ENCODE results near the gene SMCHD1.
"Not testable (repeated sequence)": the region's sequence is repeated elsewhere in the genome, so short reads cannot be mapped to it uniquely, and the experiment has no call there.

Gene SMCHD1

GRCh38 chr18:2823966-2824365, 168.4 kb downstream of the SMCHD1 start:
- no peak for DNase-seq

- no peak for DNase-seq
Observed at GRCh38 chr18:2824865-2825264, 169.3 kb downstream of the SMCHD1 start.

DNA sequence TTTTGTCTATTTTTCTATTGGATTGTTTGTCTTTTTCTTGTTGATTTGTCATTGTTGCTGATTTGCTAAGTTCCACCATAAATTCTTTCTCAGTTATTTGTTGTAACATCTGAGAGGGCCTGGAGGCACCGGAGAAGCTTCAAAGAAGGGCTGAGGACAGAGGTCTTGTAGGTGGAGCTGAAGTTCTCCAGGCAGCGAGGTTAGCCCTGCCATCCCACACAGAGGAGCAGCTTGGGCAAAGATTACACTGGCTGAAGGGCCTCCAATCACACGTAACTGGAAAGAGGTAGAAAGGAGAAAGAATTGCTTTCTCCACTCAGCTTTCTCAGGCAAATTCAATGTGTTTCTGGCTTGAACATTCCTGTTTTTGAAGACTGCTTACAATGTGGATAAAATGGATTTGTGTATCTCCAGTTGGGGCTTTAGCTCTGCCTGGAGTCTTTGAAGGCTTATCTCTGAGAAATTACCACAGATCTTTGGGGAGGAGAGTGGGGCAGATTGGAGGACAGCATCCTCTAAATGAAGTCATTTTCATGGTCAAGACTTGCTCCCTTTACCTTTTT, 170.2 kb downstream of the SMCHD1 start:
- DNase-seq = no peak

DNA sequence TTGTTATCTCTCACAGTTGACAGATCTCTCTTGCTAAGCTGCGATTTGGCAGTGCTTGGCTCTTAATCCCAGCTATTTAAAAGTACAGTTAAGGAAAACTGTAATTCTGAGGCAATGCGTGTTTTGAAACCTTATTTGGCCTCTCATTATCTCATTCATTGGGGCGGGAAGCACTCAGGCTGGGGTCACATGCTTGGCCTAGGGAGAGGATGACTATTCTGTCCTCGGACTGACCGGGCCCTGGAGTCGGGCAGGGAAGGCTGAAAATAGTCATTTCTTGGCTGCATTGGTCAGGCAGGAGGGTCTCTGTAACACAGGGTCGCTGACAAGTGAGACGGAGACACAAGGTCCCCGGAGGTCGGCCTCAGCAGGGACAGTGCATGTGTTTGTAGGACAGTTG, 171.1 kb downstream of the SMCHD1 start:
- no peak for DNase-seq

DNA sequence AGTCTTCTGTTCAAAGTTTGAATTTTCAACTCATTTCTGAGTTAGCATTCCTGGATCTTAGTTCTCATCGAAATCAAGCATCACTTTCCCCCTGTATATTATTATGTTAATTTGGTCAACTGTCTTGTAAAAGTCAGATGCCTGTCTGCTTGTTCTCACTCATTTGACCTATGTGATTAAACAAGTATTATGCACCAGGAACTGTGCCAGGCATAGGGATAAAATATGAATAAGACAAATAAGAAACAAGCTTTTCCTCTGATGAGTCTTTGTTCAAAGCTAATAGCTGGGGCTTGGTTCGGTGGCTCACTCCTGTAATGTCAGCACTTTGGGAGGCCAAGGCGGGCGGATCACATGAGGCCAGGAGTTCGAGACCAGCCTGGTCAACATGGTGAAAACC, 171.5 kb downstream of the SMCHD1 start:
- no peak for DNase-seq

- not testable (repeated sequence) for DNase-seq
Observed at GRCh38 chr18:2836118-2836517, 180.6 kb downstream of the SMCHD1 start.

- DNase-seq = not testable (repeated sequence)
Observed at GRCh38 chr18:2837290-2837689, 181.8 kb downstream of the SMCHD1 start.

DNA sequence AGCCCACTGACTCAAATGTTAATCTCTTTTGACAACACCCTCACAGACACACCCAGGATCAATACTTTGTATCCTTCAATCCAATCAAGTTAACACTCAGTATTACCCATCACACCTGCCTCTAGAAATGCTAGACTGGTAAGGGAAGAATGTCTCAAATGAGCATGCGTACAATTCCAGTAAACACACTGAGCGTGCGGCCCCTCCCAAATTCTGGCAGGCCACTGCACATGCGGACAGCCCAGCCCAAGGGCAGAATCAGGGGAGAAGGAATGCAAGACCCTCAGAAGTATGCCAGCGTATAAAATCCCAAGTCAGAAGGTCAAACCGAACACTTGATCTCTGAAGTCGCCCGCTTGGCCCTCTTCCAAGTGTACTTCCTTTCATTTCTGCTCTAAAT, 183.7 kb downstream of the SMCHD1 start:
- DNase-seq = no peak

GRCh38 chr18:2840521-2840920, 185.0 kb downstream of the SMCHD1 start:
- DNase-seq = no peak

GRCh38 chr18:2843146-2843545, 187.6 kb downstream of the SMCHD1 start:
- DNase-seq = no peak

DNA sequence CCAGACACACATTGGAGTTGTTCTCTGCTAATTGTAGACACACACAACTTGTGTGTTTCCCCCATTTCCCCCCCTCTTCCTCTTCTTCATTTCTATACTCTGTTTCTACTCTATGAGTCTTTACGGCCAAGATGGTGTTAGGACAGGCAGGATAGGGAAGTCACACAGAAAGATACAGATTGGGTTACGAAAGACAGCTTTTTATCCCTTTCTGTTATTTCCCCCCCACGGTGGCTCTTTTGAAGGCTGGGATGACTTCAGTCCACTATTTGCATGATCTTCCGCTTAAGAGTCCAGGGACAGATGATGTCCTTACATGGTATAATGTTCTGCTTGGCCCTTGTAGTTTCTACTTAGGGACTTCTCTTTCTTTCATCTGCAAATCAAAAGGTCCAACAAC, 189.6 kb downstream of the SMCHD1 start:
- DNase-seq = peak; percentile 7

DNA sequence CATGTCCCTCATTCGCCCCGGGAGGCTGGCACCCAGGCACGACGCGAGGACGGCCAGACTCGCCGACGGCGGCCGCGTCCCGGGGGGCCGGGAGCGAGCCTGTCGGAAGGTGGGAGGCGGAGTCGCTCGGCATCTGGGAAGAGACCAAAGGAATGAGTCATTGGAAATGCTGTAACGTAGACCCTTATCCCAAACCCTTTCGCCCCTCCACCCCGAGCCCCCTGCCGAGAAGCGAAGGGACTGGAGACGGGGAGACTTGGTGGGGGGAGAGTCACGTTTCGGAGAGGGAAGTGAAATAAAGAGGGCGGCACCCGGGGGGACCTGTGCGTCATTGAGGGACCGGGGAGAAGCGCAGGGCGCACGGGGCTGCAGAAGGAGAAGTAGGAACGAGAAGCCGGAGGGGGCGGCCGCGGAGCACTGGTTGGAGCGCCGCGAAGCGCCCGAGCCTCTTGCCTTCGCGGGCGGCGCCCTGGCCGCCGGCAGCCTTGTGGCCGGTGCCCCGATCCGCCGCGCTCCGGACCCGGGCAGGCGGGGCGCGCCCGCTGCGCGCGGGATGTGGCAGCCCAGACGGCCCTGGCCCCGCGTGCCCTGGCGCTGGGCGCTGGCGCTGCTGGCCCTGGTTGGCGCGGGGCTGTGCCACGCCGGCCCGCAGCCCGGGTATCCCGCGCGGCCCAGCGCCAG, 191.2 kb downstream of the SMCHD1 start, which contains the start of gene EMILIN2:
TSS of gene EMILIN2 (plus strand) at position 371 of the 681 bp plus-strand sequence. CDS start at position 554, 183 bp downstream.
- DNase-seq = peak; percentile 50

- peak; percentile 11 for DNase-seq
Observed at GRCh38 chr18:2847317-2848246, 192.1 kb downstream of the SMCHD1 start.

- DNase-seq = peak; percentile 8
Observed at GRCh38 chr18:2848247-2849246, 193.0 kb downstream of the SMCHD1 start.

GRCh38 chr18:2850816-2851215, 195.3 kb downstream of the SMCHD1 start:
- no peak for DNase-seq

DNA sequence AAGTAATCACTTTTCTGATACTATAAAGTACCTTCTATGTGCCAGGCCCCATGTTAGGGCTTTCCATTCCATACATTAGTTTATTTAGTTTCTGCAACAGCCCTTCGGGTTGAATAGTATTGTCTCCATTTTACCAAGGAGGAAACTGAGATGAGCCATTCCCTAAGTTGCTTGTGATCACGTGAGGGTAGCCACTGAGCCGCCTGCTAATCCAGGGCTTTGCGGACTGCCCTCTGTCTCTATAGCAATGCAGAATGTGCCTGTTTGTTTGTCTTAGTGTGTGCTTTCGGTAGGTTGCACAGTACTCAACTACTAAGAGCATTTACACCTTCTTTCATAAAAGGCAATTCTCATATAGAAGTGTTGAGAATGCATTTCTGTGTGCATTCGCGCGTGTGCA, 196.2 kb downstream of the SMCHD1 start:
- DNase-seq = no peak

GRCh38 chr18:2852460-2852859, 196.9 kb downstream of the SMCHD1 start:
- DNase-seq = not testable (repeated sequence)

DNA sequence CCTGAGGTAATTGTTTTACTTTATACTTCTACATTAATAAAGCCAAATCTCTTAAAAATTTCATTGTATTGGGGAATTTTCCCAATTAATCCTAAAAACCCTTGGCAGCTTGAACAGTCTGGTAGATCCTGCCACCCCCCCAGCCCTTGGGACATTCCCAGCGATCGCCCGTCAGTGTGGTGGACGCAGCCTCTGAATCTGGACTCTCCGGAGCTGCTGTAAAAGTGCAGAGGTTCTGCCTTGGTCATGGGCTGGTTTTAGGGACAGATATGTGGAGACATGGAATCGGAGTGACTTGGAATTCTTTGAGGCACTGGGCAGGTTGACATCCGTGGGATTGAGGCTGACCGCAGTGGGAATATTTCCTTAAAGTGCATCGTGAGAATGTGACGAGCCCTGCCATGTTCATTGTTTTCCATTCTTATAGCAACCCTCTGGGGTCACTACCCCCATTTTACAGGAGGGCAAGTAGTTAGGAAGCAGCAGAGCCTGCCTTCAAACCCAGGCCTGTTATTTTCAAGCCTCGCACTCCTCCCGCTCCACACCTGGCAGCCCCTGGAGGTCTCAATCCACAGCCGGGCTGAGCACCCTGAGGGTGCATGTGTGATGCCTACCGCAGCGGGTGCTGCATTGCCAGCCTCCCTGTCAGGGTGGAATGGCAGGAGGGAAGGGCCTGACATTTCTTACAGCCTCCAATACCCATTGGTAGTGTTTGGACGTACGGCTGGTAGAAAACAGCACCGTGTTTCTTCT, 197.8 kb downstream of the SMCHD1 start:
- DNase-seq = no peak

GRCh38 chr18:2853926-2854664, 198.6 kb downstream of the SMCHD1 start:
- no peak for DNase-seq

Measured in CD4-positive, alpha-beta T cell treated with Interleukin-12 subunit alpha and Interleukin-12 subunit beta, for 1 hour (primary cell).